Sigmoid colon (tissue), 7 donors: Measurements from ENCODE around the gene TACC2. TPM values are rescaled to one million over a fixed set of nuclear protein-coding genes. Genes with fewer than 3 reads are reported as not detected.

Experiments used
- DNase-seq: peaks from one replicate; pipeline ENCODE4 v3.0.0-alpha.2; 2019
- H3K27ac ChIP-seq, 4 donors: fragments of 200-600 bp; sonication (generic); one replicate each; pipeline ENCODE4 v1.5.1; 2016 to 2019; ENCODE audit warnings: mild to moderate bottlenecking in 1 of 4
- H3K27me3 ChIP-seq, 3 donors: fragments of 200-600 bp; sonication (generic); one replicate each; pipeline ENCODE4 v1.5.1; 2019; ENCODE audit warnings: mild to moderate bottlenecking in 1 of 3
- H3K36me3 ChIP-seq, 4 donors: fragments of 200-600 bp; sonication (generic); one replicate each; pipeline ENCODE4 v1.5.1; 2016 to 2019
- H3K4me1 ChIP-seq, 4 donors: fragments of 200-600 bp; sonication (generic); one replicate each; pipeline ENCODE4 v1.5.1; 2017 to 2019
- H3K4me3 ChIP-seq, 4 donors: fragments of 200-600 bp; sonication (generic); one replicate each; pipeline ENCODE4 v1.5.1; 2017 to 2019; ENCODE audit warnings: mild to moderate bottlenecking in 2 of 4, moderate library complexity in 1 of 4
- H3K9me3 ChIP-seq, 4 donors: fragments of 200-600 bp in 3 of 4; sonication (generic) in 3 of 4; one replicate each; pipeline versions ENCODE4 v1.5.1 to v1.6.1; 2013 to 2019
- CTCF ChIP-seq, 4 experiments: fragments of 450-650 bp in 3 of 4; fragments of 200-600 bp in 1 of 4; IDR thresholded peaks; one replicate each; pipeline ENCODE4 v1.5.1; 2016 to 2019; ENCODE audit warnings: antibody characterized with exemption in 4 of 4, mild to moderate bottlenecking in 3 of 4, moderate library complexity in 2 of 4
- EP300 ChIP-seq, 4 donors: sonication (generic); formaldehyde crosslinking; IDR thresholded peaks; one replicate each; pipeline ENCODE4 v1.6.1; 2017; ENCODE audit warnings: antibody characterized with exemption in 4 of 4
- POLR2A ChIP-seq, 2 donors: fragments of 450-650 bp; IDR thresholded peaks; one replicate each; pipeline ENCODE4 v1.6.1; 2016; ENCODE audit warnings: antibody characterized with exemption in 2 of 2, mild to moderate bottlenecking in 2 of 2, moderate library complexity in 2 of 2
- POLR2AphosphoS5 ChIP-seq, 4 donors: sonication (generic); formaldehyde crosslinking; IDR thresholded peaks; one replicate each; pipeline ENCODE4 v1.6.1; 2017; ENCODE audit warnings: antibody characterized with exemption in 4 of 4
- WGBS, 2 donors: extraction: QIAGEN DNeasy Blood & Tissue Kit; methylation state at CpG; one replicate each; pipeline ENCODE4 v1.1.7; 2013; 5-methylcytosine and 5-hydroxymethylcytosine counted together
- intact Hi-C: fragments of 100-400 bp; cut with DNase I; formaldehyde crosslinking; loops from one replicate; pipeline ENCODE4 v1.15.1; 2023
- polyA plus RNA-seq, 3 donors: library from polyadenylated mRNA; stranded (reverse); fragments of 200-250 nt; gene quantifications; one replicate each; pipeline ENCODE4 v1.2.3, GENCODE V29; 2013
- total RNA-seq, 4 donors: library from RNA; depleted of rRNA; stranded (reverse); fragments of >200 nt; gene quantifications; one replicate each; pipeline ENCODE4 v1.1.0, GENCODE V29; 2016
- donor health status: healthy with polysubstance abuse.
- donor health status: Bipolar disorder and iron deficiency.
- donor health status: healthy.

The TACC2 gene
- total and polyA plus RNA-seq, 7 donors: 43.7 to 173 (median 71.0) TPM

GRCh38 chr10:122210481-122211265 lies 221.7 kb downstream of the TACC2 start:
- Histone ChIP-seq H3K4me1 (peaks cover 0 to 8% (median 2%) of the 10 kb centered on the region in 4 donors), H3K36me3 (peaks cover 4 to 43% (median 16%) of the 10 kb centered on the region in 4 donors), H3K9me3 (no peaks in the 10 kb centered on the region), H3K27ac (no peak overlapping the region), H3K27me3 (no peaks in the 10 kb centered on the region), H3K4me3 (no peak overlapping the region)
- 95% methylated on average over 30 of the region's 30 CpGs for WGBS, 2 donors
- no peak for TF ChIP-seq POLR2A (IDR thresholded peaks at IDR 0.05)
- no peak for TF ChIP-seq POLR2AphosphoS5 (IDR thresholded peaks at IDR 0.05)
- intact Hi-C loops: loop anchor here (5.0 kb wide), 1 partner anchor 68 kb away; no protein-coding TSS in a partner anchor
- DNase-seq: no peak

GRCh38 chr10:122213364-122213763 lies 224.4 kb downstream of the TACC2 start:
- H3K36me3 ChIP-seq: peaks cover 3 to 59% (median 30%) of the 10 kb centered on the region in 4 donors
- H3K4me3 ChIP-seq: no peak overlapping the region
- no peak for DNase-seq
- 83 to 91% methylated on average over 3 of the region's 3 CpGs for WGBS, 2 donors
- H3K27ac ChIP-seq: no peak overlapping the region
- intact Hi-C loops: loop anchor here (5.0 kb wide), 1 partner anchor 71 kb away; no protein-coding TSS in a partner anchor
- TF ChIP-seq POLR2A (IDR thresholded peaks at IDR 0.05) (no peak), CTCF (IDR thresholded peaks at IDR 0.05) (no peak), POLR2AphosphoS5 (IDR thresholded peaks at IDR 0.05) (no peak), EP300 (IDR thresholded peaks at IDR 0.05) (no peak)
- no peaks in the 10 kb centered on the region for H3K9me3 ChIP-seq
- no peaks in the 10 kb centered on the region for H3K4me1 ChIP-seq
- no peaks in the 10 kb centered on the region for H3K27me3 ChIP-seq

- Histone ChIP-seq H3K36me3 (peaks cover 7 to 63% (median 31%) of the 10 kb centered on the region in 4 donors), H3K4me3 (no peak overlapping the region), H3K27ac (no peak overlapping the region), H3K27me3 (no peaks in the 10 kb centered on the region), H3K4me1 (no peaks in the 10 kb centered on the region), H3K9me3 (no peaks in the 10 kb centered on the region)
- no peak for TF ChIP-seq CTCF (IDR thresholded peaks at IDR 0.05)
- no peak for TF ChIP-seq POLR2AphosphoS5 (IDR thresholded peaks at IDR 0.05)
- TF ChIP-seq POLR2A (IDR thresholded peaks at IDR 0.05): no peak
- TF ChIP-seq EP300 (IDR thresholded peaks at IDR 0.05): no peak
- 86 to 94% methylated on average over 7 of the region's 7 CpGs for WGBS, 2 donors
- intact Hi-C loops: loop anchor here (5.0 kb wide), 1 partner anchor 71 kb away; no protein-coding TSS in a partner anchor
- DNase-seq: no peak
These were observed 224.8 kb downstream of the TACC2 start for GRCh38 chr10:122213766-122214165.

- Histone ChIP-seq H3K4me1 (no peaks in the 10 kb centered on the region), H3K27me3 (no peaks in the 10 kb centered on the region), H3K36me3 (peaks cover 15 to 78% (median 32%) of the 10 kb centered on the region in 4 donors), H3K9me3 (no peaks in the 10 kb centered on the region), H3K27ac (no peak overlapping the region), H3K4me3 (no peak overlapping the region)
- no peak for DNase-seq
- TF ChIP-seq POLR2AphosphoS5 (IDR thresholded peaks at IDR 0.05) (no peak), EP300 (IDR thresholded peaks at IDR 0.05) (no peak), CTCF (IDR thresholded peaks at IDR 0.05) (no peak), POLR2A (IDR thresholded peaks at IDR 0.05) (no peak)
- intact Hi-C loops: no loop called here
- WGBS, 2 donors: 94 to 97% methylated on average over 2 of the region's 2 CpGs
These were observed 227.1 kb downstream of the TACC2 start for GRCh38 chr10:122216047-122216446.

GRCh38 chr10:122219340-122219739 lies 230.4 kb downstream of the TACC2 start:
- H3K36me3 ChIP-seq: peaks cover 19 to 92% (median 30%) of the 10 kb centered on the region in 4 donors
- H3K27me3 ChIP-seq: no peaks in the 10 kb centered on the region
- H3K9me3 ChIP-seq: no peaks in the 10 kb centered on the region
- no peak overlapping the region for H3K4me3 ChIP-seq
- no peaks in the 10 kb centered on the region for H3K4me1 ChIP-seq
- WGBS, 2 donors: 93 to 94% methylated on average over 6 of the region's 6 CpGs
- intact Hi-C loops: no loop called here
- no peak for DNase-seq
- H3K27ac ChIP-seq: no peak overlapping the region
- no peak for TF ChIP-seq POLR2AphosphoS5 (IDR thresholded peaks at IDR 0.05)
- TF ChIP-seq CTCF (IDR thresholded peaks at IDR 0.05): no peak
- TF ChIP-seq POLR2A (IDR thresholded peaks at IDR 0.05): no peak
- TF ChIP-seq EP300 (IDR thresholded peaks at IDR 0.05): no peak
